A549 (cell line): ENCODE measurements around the gene ERVW-1.

Source experiments
- BHLHE40 ChIP-seq: IDR thresholded peaks from 2 replicates; pipeline ENCODE4 v1.6.1; 2012; ENCODE audit warnings: low read depth, low read length, inconsistent platforms
- CTCF ChIP-seq: fragments of >200 bp; sonication (Bioruptor Twin); formaldehyde crosslinking; IDR thresholded peaks from 3 replicates; pipeline ENCODE4 v1.5.1; 2016
- EHMT2 ChIP-seq: fragments of 200-600 bp; sonication (generic); IDR thresholded peaks from 2 replicates; pipeline ENCODE4 v1.6.1; 2016; ENCODE audit warnings: antibody characterized with exemption, low read depth, mild to moderate bottlenecking, moderate library complexity
- ELK1 ChIP-seq: fragments of 150-350 bp; IDR thresholded peaks from 2 replicates; pipeline ENCODE4 v1.6.1; 2014; ENCODE audit warnings: low read depth, mild to moderate bottlenecking, low read length
- EP300 ChIP-seq, 2 experiments: fragments of >200 bp; sonication (Bioruptor Twin); formaldehyde crosslinking; IDR thresholded peaks; 2 replicates in 1 of 2; 3 replicates in 1 of 2; pipeline ENCODE4 v1.6.1; 2016 to 2017
- MAX ChIP-seq: IDR thresholded peaks from 2 replicates; pipeline ENCODE4 v1.6.1; 2012
- MAZ ChIP-seq: fragments of 150-350 bp; IDR thresholded peaks from 2 replicates; pipeline ENCODE4 v1.6.1; 2014; ENCODE audit warnings: antibody characterized with exemption, low read depth, low read length, borderline replicate concordance
- MYC ChIP-seq: IDR thresholded peaks from 2 replicates; pipeline ENCODE4 v1.6.1; 2012; ENCODE audit warnings: mild to moderate bottlenecking, inconsistent platforms, low read length, improper control_type of control experiment, borderline replicate concordance
- NPAS2 ChIP-seq: fragments of 250-450 bp; sonication (Bioruptor Pico); IDR thresholded peaks from 2 replicates; pipeline ENCODE4 v1.8.0; 2022; ENCODE audit warnings: mild to moderate bottlenecking, moderate library complexity, borderline replicate concordance
- POLR2A ChIP-seq: IDR thresholded peaks from 2 replicates; pipeline ENCODE4 v1.6.1; 2012; ENCODE audit warnings: mild to moderate bottlenecking, low read length
- RCOR1 ChIP-seq: fragments of 150-350 bp; IDR thresholded peaks from 2 replicates; pipeline ENCODE4 v1.6.1; 2014; ENCODE audit warnings: antibody characterized with exemption, low read length, low read depth
- RFX5 ChIP-seq: fragments of 450-650 bp; IDR thresholded peaks from 2 replicates; pipeline ENCODE4 v1.7.1; 2014; ENCODE audit warnings: antibody characterized with exemption, mild to moderate bottlenecking, moderate library complexity
- SMC3 ChIP-seq: fragments of >200 bp; sonication (Bioruptor Twin); formaldehyde crosslinking; IDR thresholded peaks from 3 replicates; pipeline ENCODE4 v1.6.1; 2018; ENCODE audit warnings: inconsistent platforms
- ZFP36 ChIP-seq: fragments of 450-650 bp; IDR thresholded peaks from 2 replicates; pipeline ENCODE4 v1.6.1; 2014; ENCODE audit warnings: borderline replicate concordance; ENCODE audit not compliant: partially characterized antibody

- TF ChIP-seq EP300 (IDR thresholded peaks at IDR 0.05): no peak
- TF ChIP-seq EHMT2: no peak
- TF ChIP-seq ZFP36: no peak
- no peak for TF ChIP-seq MAX
- no peak for TF ChIP-seq NPAS2 (CRISPR knock-in tag)
- no peak for TF ChIP-seq CTCF
- TF ChIP-seq ELK1: no peak
- TF ChIP-seq BHLHE40: no peak
- no peak for TF ChIP-seq RCOR1
- TF ChIP-seq SMC3: no peak
- no peak for TF ChIP-seq RFX5
- no peak for TF ChIP-seq POLR2A
- no peak for TF ChIP-seq MYC
- TF ChIP-seq MAZ: no peak
These were observed 20.8 kb upstream of the ERVW-1 start for GRCh38 chr7:92498557-92498956.
